Loucy (cell line): Measurements from ENCODE around the gene ZNF22.

Experiments
- CTCF ChIP-seq: fragments of 200-600 bp; sonication (generic); conservative IDR thresholded peaks from 2 replicates; pipeline ENCODE4 v1.5.1; 2014; ENCODE audit warnings: mild to moderate bottlenecking, antibody characterized with exemption, low read length
- EZH2phosphoT487 ChIP-seq: fragments of 200-600 bp; IDR thresholded peaks from 2 replicates; pipeline ENCODE4 v1.6.1; 2018; ENCODE audit warnings: antibody characterized with exemption, mild to moderate bottlenecking, moderate library complexity, borderline replicate concordance

GRCh38 chr10:44978570-44979280 is 22.0 kb upstream of the ZNF22 start, which contains the start of gene DEPP1:
- TF ChIP-seq CTCF: no peak
- TF ChIP-seq EZH2phosphoT487: no peak
